Measurements from ENCODE around the gene TTN.
A peak's percentile ranks its signal among the peaks of the same experiment; 100 is the strongest.

Gene TTN

GRCh38 chr2:178807227-178808008, at the start of gene TTN:
TTN (minus strand) TSS chr2:178807423; CDS start chr2:178804642, 2,781 bp downstream.
- Histone ChIP-seq H3K9ac (ENCODE audit: low read length in 2 of 2) (no peak within 1 kb of the TSS), H3K4me3 (ENCODE audit: low read length in 2 of 2) (no peak within 1 kb of the TSS), H3K4me1 (ENCODE audit: control insufficient read depth, insufficient read depth, low read length) (no peaks in the 10 kb centered on the region), H3K27me3 (ENCODE audit: control insufficient read depth in 1 of 2, insufficient read depth in 2 of 2, low read length in 2 of 2) (no peaks in the 10 kb centered on the region), H3K36me3 (ENCODE audit: control insufficient read depth in 2 of 2, insufficient read depth in 2 of 2, low read length in 2 of 2) (no peaks in the 10 kb centered on the region), H3K27ac (ENCODE audit: low read length) (no peak within 1 kb of the TSS), H3K9me3 (ENCODE audit: control insufficient read depth in 2 of 2, low read length in 2 of 2) (no peaks in the 10 kb centered on the region)

GRCh38 chr2:178855151-178855550, 47.9 kb upstream of the TTN start:
- Histone ChIP-seq H3K9me3 (ENCODE audit: control insufficient read depth in 2 of 2, low read length in 2 of 2) (no peaks in the 10 kb centered on the region), H3K36me3 (ENCODE audit: control insufficient read depth in 2 of 2, insufficient read depth in 2 of 2, low read length in 2 of 2) (no peaks in the 10 kb centered on the region), H3K27ac (ENCODE audit: low read length) (no peak overlapping the region), H3K27me3 (ENCODE audit: control insufficient read depth in 1 of 2, insufficient read depth in 2 of 2, low read length in 2 of 2) (no peaks in the 10 kb centered on the region), H3K4me1 (ENCODE audit: control insufficient read depth, insufficient read depth, low read length) (peaks cover 9% of the 10 kb centered on the region), H3K4me3 (ENCODE audit: low read length in 2 of 2) (no peak overlapping the region), H3K9ac (ENCODE audit: low read length in 2 of 2) (no peak overlapping the region)

- Histone ChIP-seq H3K4me1 (ENCODE audit: control insufficient read depth, insufficient read depth, low read length) (peaks cover 9% of the 10 kb centered on the region), H3K36me3 (ENCODE audit: control insufficient read depth in 2 of 2, insufficient read depth in 2 of 2, low read length in 2 of 2) (no peaks in the 10 kb centered on the region), H3K4me3 (ENCODE audit: low read length in 2 of 2) (no peak overlapping the region), H3K27ac (ENCODE audit: low read length) (no peak overlapping the region), H3K9me3 (ENCODE audit: control insufficient read depth in 2 of 2, low read length in 2 of 2) (no peaks in the 10 kb centered on the region), H3K9ac (ENCODE audit: low read length in 2 of 2) (no peak overlapping the region), H3K27me3 (ENCODE audit: control insufficient read depth in 1 of 2, insufficient read depth in 2 of 2, low read length in 2 of 2) (no peaks in the 10 kb centered on the region)
Measured at GRCh38 chr2:178848335-178848734, 41.1 kb upstream of the TTN start.

- no peak overlapping the region for H3K4me3 ChIP-seq (ENCODE audit: low read length in 2 of 2)
- no peaks in the 10 kb centered on the region for H3K27me3 ChIP-seq (ENCODE audit: control insufficient read depth in 1 of 2, insufficient read depth in 2 of 2, low read length in 2 of 2)
- no peaks in the 10 kb centered on the region for H3K9me3 ChIP-seq (ENCODE audit: control insufficient read depth in 2 of 2, low read length in 2 of 2)
- no peak overlapping the region for H3K27ac ChIP-seq (ENCODE audit: low read length)
- no peak overlapping the region for H3K9ac ChIP-seq (ENCODE audit: low read length in 2 of 2)
- H3K36me3 ChIP-seq (ENCODE audit: control insufficient read depth in 2 of 2, insufficient read depth in 2 of 2, low read length in 2 of 2): no peaks in the 10 kb centered on the region
- H3K4me1 ChIP-seq (ENCODE audit: control insufficient read depth, insufficient read depth, low read length): peaks cover 9% of the 10 kb centered on the region
Measured at GRCh38 chr2:178846458-178846802, 39.2 kb upstream of the TTN start.

- Histone ChIP-seq H3K27ac (ENCODE audit: low read length) (peak overlapping the region; percentile 37), H3K27me3 (ENCODE audit: control insufficient read depth in 1 of 2, insufficient read depth in 2 of 2, low read length in 2 of 2) (no peaks in the 10 kb centered on the region), H3K4me1 (ENCODE audit: control insufficient read depth, insufficient read depth, low read length) (peaks cover 9% of the 10 kb centered on the region), H3K4me3 (ENCODE audit: low read length in 2 of 2) (no peak overlapping the region), H3K9ac (ENCODE audit: low read length in 2 of 2) (no peak overlapping the region), H3K9me3 (ENCODE audit: control insufficient read depth in 2 of 2, low read length in 2 of 2) (no peaks in the 10 kb centered on the region), H3K36me3 (ENCODE audit: control insufficient read depth in 2 of 2, insufficient read depth in 2 of 2, low read length in 2 of 2) (no peaks in the 10 kb centered on the region)
Measured at GRCh38 chr2:178845566-178846457, 38.6 kb upstream of the TTN start.

GRCh38 chr2:178844701-178845100, 37.5 kb upstream of the TTN start:
- Histone ChIP-seq H3K36me3 (ENCODE audit: control insufficient read depth in 2 of 2, insufficient read depth in 2 of 2, low read length in 2 of 2) (no peaks in the 10 kb centered on the region), H3K27me3 (ENCODE audit: control insufficient read depth in 1 of 2, insufficient read depth in 2 of 2, low read length in 2 of 2) (no peaks in the 10 kb centered on the region), H3K4me3 (ENCODE audit: low read length in 2 of 2) (no peak overlapping the region), H3K4me1 (ENCODE audit: control insufficient read depth, insufficient read depth, low read length) (peaks cover 9% of the 10 kb centered on the region), H3K9me3 (ENCODE audit: control insufficient read depth in 2 of 2, low read length in 2 of 2) (no peaks in the 10 kb centered on the region), H3K9ac (ENCODE audit: low read length in 2 of 2) (no peak overlapping the region), H3K27ac (ENCODE audit: low read length) (peak overlapping the region; percentile 3)

GRCh38 chr2:178844269-178844668, 37.0 kb upstream of the TTN start:
- H3K9me3 ChIP-seq (ENCODE audit: control insufficient read depth in 2 of 2, low read length in 2 of 2): no peaks in the 10 kb centered on the region
- no peaks in the 10 kb centered on the region for H3K27me3 ChIP-seq (ENCODE audit: control insufficient read depth in 1 of 2, insufficient read depth in 2 of 2, low read length in 2 of 2)
- no peak overlapping the region for H3K4me3 ChIP-seq (ENCODE audit: low read length in 2 of 2)
- no peak overlapping the region for H3K9ac ChIP-seq (ENCODE audit: low read length in 2 of 2)
- H3K27ac ChIP-seq (ENCODE audit: low read length): peak overlapping the region; percentile 3
- H3K36me3 ChIP-seq (ENCODE audit: control insufficient read depth in 2 of 2, insufficient read depth in 2 of 2, low read length in 2 of 2): no peaks in the 10 kb centered on the region
- peaks cover 9% of the 10 kb centered on the region for H3K4me1 ChIP-seq (ENCODE audit: control insufficient read depth, insufficient read depth, low read length)

GRCh38 chr2:178843697-178844096, 36.5 kb upstream of the TTN start:
- peaks cover 9% of the 10 kb centered on the region for H3K4me1 ChIP-seq (ENCODE audit: control insufficient read depth, insufficient read depth, low read length)
- H3K9me3 ChIP-seq (ENCODE audit: control insufficient read depth in 2 of 2, low read length in 2 of 2): no peaks in the 10 kb centered on the region
- H3K36me3 ChIP-seq (ENCODE audit: control insufficient read depth in 2 of 2, insufficient read depth in 2 of 2, low read length in 2 of 2): no peaks in the 10 kb centered on the region
- no peak overlapping the region for H3K4me3 ChIP-seq (ENCODE audit: low read length in 2 of 2)
- H3K27me3 ChIP-seq (ENCODE audit: control insufficient read depth in 1 of 2, insufficient read depth in 2 of 2, low read length in 2 of 2): no peaks in the 10 kb centered on the region
- H3K9ac ChIP-seq (ENCODE audit: low read length in 2 of 2): no peak overlapping the region
- H3K27ac ChIP-seq (ENCODE audit: low read length): no peak overlapping the region

GRCh38 chr2:178836807-178837206, 29.6 kb upstream of the TTN start:
- no peaks in the 10 kb centered on the region for H3K27me3 ChIP-seq (ENCODE audit: control insufficient read depth in 1 of 2, insufficient read depth in 2 of 2, low read length in 2 of 2)
- no peaks in the 10 kb centered on the region for H3K4me1 ChIP-seq (ENCODE audit: control insufficient read depth, insufficient read depth, low read length)
- H3K4me3 ChIP-seq (ENCODE audit: low read length in 2 of 2): no peak overlapping the region
- H3K36me3 ChIP-seq (ENCODE audit: control insufficient read depth in 2 of 2, insufficient read depth in 2 of 2, low read length in 2 of 2): no peaks in the 10 kb centered on the region
- no peak overlapping the region for H3K27ac ChIP-seq (ENCODE audit: low read length)
- no peaks in the 10 kb centered on the region for H3K9me3 ChIP-seq (ENCODE audit: control insufficient read depth in 2 of 2, low read length in 2 of 2)
- no peak overlapping the region for H3K9ac ChIP-seq (ENCODE audit: low read length in 2 of 2)

- H3K9ac ChIP-seq (ENCODE audit: low read length in 2 of 2): no peak overlapping the region
- H3K9me3 ChIP-seq (ENCODE audit: control insufficient read depth in 2 of 2, low read length in 2 of 2): no peaks in the 10 kb centered on the region
- H3K27me3 ChIP-seq (ENCODE audit: control insufficient read depth in 1 of 2, insufficient read depth in 2 of 2, low read length in 2 of 2): no peaks in the 10 kb centered on the region
- H3K4me3 ChIP-seq (ENCODE audit: low read length in 2 of 2): no peak overlapping the region
- H3K36me3 ChIP-seq (ENCODE audit: control insufficient read depth in 2 of 2, insufficient read depth in 2 of 2, low read length in 2 of 2): no peaks in the 10 kb centered on the region
- H3K27ac ChIP-seq (ENCODE audit: low read length): no peak overlapping the region
- H3K4me1 ChIP-seq (ENCODE audit: control insufficient read depth, insufficient read depth, low read length): no peaks in the 10 kb centered on the region
Measured at GRCh38 chr2:178834086-178834485, 26.9 kb upstream of the TTN start.

GRCh38 chr2:178833382-178833781, 26.2 kb upstream of the TTN start:
- no peaks in the 10 kb centered on the region for H3K27me3 ChIP-seq (ENCODE audit: control insufficient read depth in 1 of 2, insufficient read depth in 2 of 2, low read length in 2 of 2)
- no peaks in the 10 kb centered on the region for H3K36me3 ChIP-seq (ENCODE audit: control insufficient read depth in 2 of 2, insufficient read depth in 2 of 2, low read length in 2 of 2)
- H3K9ac ChIP-seq (ENCODE audit: low read length in 2 of 2): no peak overlapping the region
- no peaks in the 10 kb centered on the region for H3K9me3 ChIP-seq (ENCODE audit: control insufficient read depth in 2 of 2, low read length in 2 of 2)
- H3K4me3 ChIP-seq (ENCODE audit: low read length in 2 of 2): no peak overlapping the region
- H3K27ac ChIP-seq (ENCODE audit: low read length): no peak overlapping the region
- H3K4me1 ChIP-seq (ENCODE audit: control insufficient read depth, insufficient read depth, low read length): no peaks in the 10 kb centered on the region
